Psoas muscle (tissue), 8 donors: Measurements from ENCODE around the gene FBXW8. TPM values are rescaled to one million over a fixed set of nuclear protein-coding genes. Genes with fewer than 3 reads are reported as not detected.

ENCODE experiments used
- ATAC-seq, 4 donors: fragments of 200-7000 bp; cut with Tn5 transposase; one replicate each; pipeline ENCODE4 v1.9.1; 2020; ENCODE audit warnings: moderate library complexity in 3 of 4, mild to moderate bottlenecking in 2 of 4
- DNase-seq, 2 donors: peaks; one replicate each; pipeline ENCODE4 v3.0.0-alpha.2; 2020
- H3K27ac ChIP-seq: fragments of 200-600 bp; one replicate; pipeline ENCODE4 v1.8.0; 2022
- H3K27me3 ChIP-seq, 3 donors: fragments of 200-600 bp in 1 of 3; one replicate each; pipeline versions ENCODE4 v1.6.1 to v1.8.0; 2013 to 2022; ENCODE audit warnings: low read length in 2 of 3, mild to moderate bottlenecking in 2 of 3, moderate library complexity in 1 of 3; ENCODE audit not compliant: insufficient read depth in 3 of 3
- H3K36me3 ChIP-seq, 2 donors: fragments of 200-600 bp in 1 of 2; one replicate each; pipeline versions ENCODE4 v1.6.1 to v1.8.0; 2013 to 2022; ENCODE audit warnings: low read depth in 1 of 2, mild to moderate bottlenecking in 1 of 2, moderate library complexity in 1 of 2; ENCODE audit not compliant: insufficient read depth in 1 of 2
- H3K4me1 ChIP-seq: fragments of 200-600 bp; one replicate; pipeline ENCODE4 v1.8.0; 2022
- H3K4me3 ChIP-seq: fragments of 200-600 bp; one replicate; pipeline ENCODE4 v1.8.0; 2022; ENCODE audit warnings: mild to moderate bottlenecking
- H3K9me3 ChIP-seq: fragments of 200-600 bp; one replicate; pipeline ENCODE4 v1.8.0; 2022
- CTCF ChIP-seq: fragments of 200-600 bp; IDR thresholded peaks from one replicate; pipeline ENCODE4 v1.8.0; 2022; ENCODE audit warnings: antibody characterized with exemption
- WGBS, 3 donors: extraction: QIAGEN DNeasy Blood & Tissue Kit; methylation state at CpG; one replicate each; pipeline versions ENCODE4 v1.1.6 to v1.1.7; 2013; 5-methylcytosine and 5-hydroxymethylcytosine counted together
- intact Hi-C, 2 donors: fragments of 100-400 bp; cut with DNase I; formaldehyde crosslinking; loops; one replicate each; pipeline versions ENCODE4 v1.11.0 to v1.14.2; 2022
- polyA plus RNA-seq, 3 donors: library from polyadenylated mRNA; stranded (reverse); fragments of 200-250 nt; gene quantifications; one replicate each; pipeline ENCODE4 v1.2.3, GENCODE V29; 2013
- total RNA-seq, 4 donors: library from RNA; stranded (reverse); fragmentation: NEBNext Ultra II Directional in 2 of 4; extraction: Animal tissue kit (Norgen Biotek cat#: 25700) in 2 of 4; gene quantifications; one replicate each; pipeline versions ENCODE4 v1.2.1 to v1.2.4, GENCODE V29; 2021 to 2023
- donor health status: healthy with polysubstance abuse.
- donor health status: DM: no; HTN: no; CAD: no; lungs with moderate emphysema.
- donor health status: Bipolar disorder and iron deficiency.
- donor health status: healthy.
- donor health status: DM: yes; HTN: yes; CAD: no.
- donor health status: DM: no; HTN: no; CAD: no.
- donor health status: DM: no; HTN: no; CAD: no.
- donor health status: DM: yes; HTN: yes; CAD: no.

The FBXW8 gene
- total and polyA plus RNA-seq, 7 donors, result 1.1 to 5.7 (median 3.0) TPM

GRCh38 chr12:117042862-117043261 is 132.1 kb downstream of the FBXW8 start:
- H3K27ac ChIP-seq, result no peak overlapping the region
- H3K36me3 ChIP-seq, result no peaks in the 10 kb centered on the region
- H3K27me3 ChIP-seq, result peaks cover 0 to 12% (median 4%) of the 10 kb centered on the region in 3 donors
- 85 to 87% (median 86%) methylated on average over 6 of the region's 6 CpGs for WGBS, 3 donors
- no peaks in the 10 kb centered on the region for H3K4me1 ChIP-seq
- DNase-seq (no peak), ATAC-seq (no peak)
- TF ChIP-seq CTCF, result no peak
- no peaks in the 10 kb centered on the region for H3K9me3 ChIP-seq
- intact Hi-C loops, result no loop called here
- no peak overlapping the region for H3K4me3 ChIP-seq

GRCh38 chr12:117044311-117044710 is 133.6 kb downstream of the FBXW8 start:
- ATAC-seq, result no peak
- no peaks in the 10 kb centered on the region for H3K36me3 ChIP-seq
- 87 to 90% (median 87%) methylated on average over 11 of the region's 11 CpGs for WGBS, 3 donors
- no peaks in the 10 kb centered on the region for H3K4me1 ChIP-seq
- intact Hi-C loops, result no loop called here
- H3K4me3 ChIP-seq, result no peak overlapping the region
- no peaks in the 10 kb centered on the region for H3K9me3 ChIP-seq
- DNase-seq, result peak in 1 of 2 donors; percentile 30
- H3K27me3 ChIP-seq, result peaks cover 0 to 8% (median 4%) of the 10 kb centered on the region in 3 donors
- no peak for TF ChIP-seq CTCF
- H3K27ac ChIP-seq, result no peak overlapping the region

- ATAC-seq (no peak), DNase-seq (peak in 1 of 2 donors; percentile 5)
- H3K9me3 ChIP-seq, result no peaks in the 10 kb centered on the region
- peaks cover 0 to 5% (median 4%) of the 10 kb centered on the region in 3 donors for H3K27me3 ChIP-seq
- 47 to 55% (median 54%) methylated on average over 13 of the region's 13 CpGs for WGBS, 3 donors
- no peaks in the 10 kb centered on the region for H3K36me3 ChIP-seq
- no peak for TF ChIP-seq CTCF
- no peaks in the 10 kb centered on the region for H3K4me1 ChIP-seq
- intact Hi-C loops, result no loop called here
- H3K4me3 ChIP-seq, result no peak overlapping the region
- H3K27ac ChIP-seq, result no peak overlapping the region
These were observed 134.0 kb downstream of the FBXW8 start for GRCh38 chr12:117044790-117045159.

GRCh38 chr12:117045160-117046010 is 134.6 kb downstream of the FBXW8 start:
- no peaks in the 10 kb centered on the region for H3K4me1 ChIP-seq
- H3K27me3 ChIP-seq, result peaks cover 0 to 3% (median 3%) of the 10 kb centered on the region in 3 donors
- H3K36me3 ChIP-seq, result no peaks in the 10 kb centered on the region
- 33 to 39% (median 36%) methylated on average over 23 of the region's 23 CpGs for WGBS, 3 donors
- H3K4me3 ChIP-seq, result no peak overlapping the region
- no peak overlapping the region for H3K27ac ChIP-seq
- ATAC-seq (no peak), DNase-seq (peak in 1 of 2 donors; percentile 48)
- H3K9me3 ChIP-seq, result no peaks in the 10 kb centered on the region
- intact Hi-C loops, result no loop called here
- TF ChIP-seq CTCF, result no peak
